HG02759 (cell line): Measurements from ENCODE around the gene GFY.
"Not testable (repeated sequence)": the region's sequence is repeated elsewhere in the genome, so short reads cannot be mapped to it uniquely, and the experiment has no call there.

Experiments
- ATAC-seq: cut with Tn5 transposase; IDR thresholded peaks from one replicate; pipeline ENCODE4 v1.9.1; 2021; ENCODE audit warnings: mild to moderate bottlenecking, moderate library complexity; ENCODE audit not compliant: unreplicated experiment

Gene GFY

GRCh38 chr19:49442771-49443365, 17.7 kb downstream of the GFY start:
- ATAC-seq, result peak; percentile 19

DNA sequence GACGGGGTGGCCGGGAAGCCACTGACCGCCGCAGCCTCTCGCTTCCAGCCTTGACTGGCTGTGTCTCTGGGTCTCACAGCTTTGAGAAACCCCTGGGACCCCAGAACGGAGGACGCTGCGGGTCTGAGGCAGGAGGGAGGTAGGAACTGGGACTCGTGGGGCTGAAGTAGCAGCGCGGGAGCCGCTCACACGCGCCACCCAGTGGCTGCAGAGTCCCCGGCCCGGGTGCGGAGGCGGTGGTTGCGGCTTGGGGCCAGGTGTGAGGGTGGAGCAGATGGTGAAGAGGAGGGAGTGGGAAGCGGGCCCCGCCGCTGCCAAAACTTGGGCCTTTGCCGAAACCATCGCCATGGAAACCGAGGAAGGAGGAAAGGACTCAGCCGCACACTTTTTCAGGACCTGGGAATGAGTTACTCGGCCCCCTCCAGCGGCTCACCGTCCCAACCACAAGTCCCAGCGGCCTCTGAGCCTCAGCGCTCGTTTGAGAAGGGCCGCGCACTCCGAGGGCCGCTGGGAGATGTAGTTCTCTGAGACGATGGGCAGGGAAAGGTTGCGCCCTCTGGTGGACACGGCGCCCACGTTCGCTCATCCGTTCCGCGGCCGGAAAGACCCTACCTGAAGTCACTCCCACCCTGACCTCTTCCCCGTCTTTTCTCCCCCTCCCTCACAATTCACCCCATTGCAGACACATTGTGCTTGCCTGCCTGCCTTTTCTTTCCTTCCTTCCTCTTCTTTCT, 18.3 kb downstream of the GFY start:
- peak; percentile 83 for ATAC-seq

DNA sequence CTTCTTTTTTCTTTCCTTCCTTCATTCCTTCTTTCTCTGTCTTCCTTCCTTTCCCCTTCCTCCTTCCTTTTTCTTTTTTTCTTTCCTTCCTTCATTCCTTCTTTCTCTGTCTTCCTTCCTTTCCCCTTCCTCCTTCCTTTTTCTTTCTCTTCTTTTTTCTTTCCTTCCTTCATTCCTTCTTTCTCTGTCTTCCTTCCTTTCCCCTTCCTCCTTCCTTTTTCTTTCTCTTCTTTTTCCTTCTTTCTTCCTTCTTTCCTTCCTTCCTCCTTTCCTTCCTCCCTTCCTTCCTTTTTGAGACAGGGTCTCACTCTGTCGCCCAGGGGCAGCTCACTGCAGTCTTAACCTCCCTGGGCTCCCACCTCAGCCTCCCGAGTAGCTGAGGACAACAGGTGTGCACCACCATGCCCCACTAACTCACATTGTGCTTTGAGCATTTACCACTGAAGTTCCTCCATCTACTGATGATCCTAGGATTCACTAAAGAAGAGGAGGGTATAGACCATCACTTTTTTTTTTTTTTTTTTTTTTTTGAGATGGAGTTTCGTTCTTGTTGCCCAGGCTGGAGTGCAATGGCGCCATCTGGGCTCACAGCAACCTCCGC, 19.0 kb downstream of the GFY start:
- ATAC-seq, result not testable (repeated sequence)

GRCh38 chr19:49445997-49446396, 20.8 kb downstream of the GFY start:
- no peak for ATAC-seq

DNA sequence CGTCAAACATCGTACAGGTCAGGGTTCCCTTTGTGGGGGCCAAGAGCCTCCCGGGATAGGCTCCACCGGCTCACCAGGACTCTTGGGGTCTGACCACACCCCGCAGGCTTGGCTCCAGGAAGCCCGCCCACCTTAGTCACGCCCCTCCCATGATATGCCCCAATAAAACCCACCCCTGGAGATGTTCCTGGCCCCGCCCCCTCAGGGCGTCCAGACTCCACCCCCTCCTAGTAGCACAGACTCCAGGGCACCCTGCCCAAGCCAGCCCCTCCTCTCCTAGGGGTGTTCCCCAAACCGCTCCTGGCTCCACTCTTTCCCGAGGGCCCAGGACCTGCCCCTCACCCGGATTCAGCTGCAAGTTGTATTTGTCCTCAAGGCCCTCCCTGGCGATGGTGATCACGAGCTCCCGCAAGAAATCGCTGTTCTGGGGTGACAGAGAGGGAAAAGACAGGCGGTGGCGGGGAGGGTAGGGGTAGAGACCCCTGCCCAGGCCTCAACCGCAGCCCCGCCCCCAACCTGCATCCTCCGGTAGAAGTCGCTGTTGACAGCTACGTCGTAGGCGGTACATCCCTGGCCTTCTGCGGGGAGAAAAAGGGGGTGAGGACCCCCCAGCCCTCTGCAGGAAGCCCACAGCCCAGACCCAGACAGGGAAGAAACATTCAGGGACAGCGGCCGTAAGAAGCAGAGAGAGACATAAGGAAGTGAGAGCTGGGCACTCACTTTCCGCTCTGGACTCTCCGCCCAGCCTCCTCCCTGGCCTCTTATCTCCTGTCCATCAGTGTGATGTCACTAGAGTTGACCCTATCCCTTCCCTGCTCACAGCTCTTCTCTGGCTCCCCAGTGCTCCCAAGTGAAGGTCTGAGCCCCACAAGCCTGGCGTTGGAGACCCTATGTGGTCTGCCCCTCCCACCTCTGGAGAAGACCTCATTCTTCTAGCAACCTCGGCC, 22.6 kb downstream of the GFY start:
- ATAC-seq, result no peak

- no peak for ATAC-seq
Observed at GRCh38 chr19:49448432-49448786, 23.2 kb downstream of the GFY start.

- no peak for ATAC-seq
Observed at GRCh38 chr19:49450405-49450804, 25.2 kb downstream of the GFY start.

DNA sequence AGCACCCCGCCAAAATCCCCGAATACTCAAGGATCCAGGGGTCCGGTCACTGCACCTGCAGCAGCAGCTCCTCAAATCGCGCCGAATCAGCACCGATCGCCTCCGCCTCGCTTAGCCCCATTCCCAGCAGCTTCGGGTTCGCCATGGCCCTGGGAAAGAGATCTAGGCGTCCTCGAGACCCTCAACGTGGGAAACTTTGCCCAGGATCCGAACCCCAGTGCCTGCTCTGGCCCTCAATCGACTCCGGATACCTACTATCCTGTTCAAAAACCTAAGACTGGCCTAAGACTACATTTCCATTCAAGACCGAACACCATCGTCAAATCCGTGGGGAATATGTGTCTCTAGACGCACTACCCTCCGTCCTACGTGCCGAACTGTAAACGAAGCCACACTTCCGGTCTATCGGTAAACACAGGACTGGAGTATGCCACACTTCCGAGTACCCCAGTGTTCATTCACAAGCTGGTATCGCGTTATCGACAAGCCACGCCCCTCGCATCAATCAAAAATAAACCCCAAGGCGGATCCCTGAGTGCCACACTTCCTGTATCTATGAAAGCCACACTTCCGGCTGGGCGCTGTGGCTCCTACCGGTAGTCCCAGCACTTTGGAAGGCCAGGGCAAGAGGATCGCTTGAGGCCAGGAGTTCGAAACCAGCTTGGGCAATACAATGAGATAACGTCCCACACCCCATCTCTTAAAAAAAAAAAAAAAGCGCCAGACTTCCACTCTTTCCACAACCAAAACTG, 26.4 kb downstream of the GFY start, which contains the start of gene PIH1D1:
PIH1D1 (minus strand) TSS at position 385 of the 752 bp plus-strand sequence; CDS start at position 145, 240 bp downstream.
- peak; percentile 59 for ATAC-seq

- ATAC-seq, result peak; percentile 75
Observed at GRCh38 chr19:49453013-49453756, 28.0 kb downstream of the GFY start, which contains the start of gene ALDH16A1. Gene ALDH16A1, plus strand, starts transcription at chr19:49453225. Its CDS starts 107 bp downstream, at chr19:49453332.

DNA sequence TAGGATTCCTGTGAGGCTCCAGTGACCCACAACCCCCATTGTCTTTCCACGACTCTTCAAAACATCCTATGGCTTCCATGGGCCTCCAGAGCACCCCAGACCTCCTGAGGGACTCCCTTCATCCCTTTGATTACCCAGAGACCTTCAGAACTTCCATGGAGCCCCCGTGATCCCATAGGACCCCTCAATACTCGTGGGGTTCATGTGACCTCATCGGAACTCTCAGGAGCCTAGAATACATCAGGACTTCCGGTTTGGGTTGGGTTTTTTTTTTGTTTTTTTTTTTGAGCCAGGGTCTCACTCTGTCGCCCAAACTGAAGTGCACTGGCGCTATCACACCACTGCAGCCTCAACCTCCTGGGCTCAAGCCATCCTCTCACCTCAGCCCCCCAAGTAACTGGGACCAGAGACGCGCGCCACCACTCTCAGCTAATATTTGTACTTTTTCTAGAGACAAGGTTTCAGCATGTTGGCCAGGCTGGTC, 28.6 kb downstream of the GFY start:
- no peak for ATAC-seq

- ATAC-seq, result no peak
Observed at GRCh38 chr19:49455773-49456172, 30.6 kb downstream of the GFY start.

GRCh38 chr19:49456326-49456725, 31.1 kb downstream of the GFY start:
- ATAC-seq, result no peak

- ATAC-seq, result no peak
Observed at GRCh38 chr19:49458567-49458903, 33.3 kb downstream of the GFY start.

DNA sequence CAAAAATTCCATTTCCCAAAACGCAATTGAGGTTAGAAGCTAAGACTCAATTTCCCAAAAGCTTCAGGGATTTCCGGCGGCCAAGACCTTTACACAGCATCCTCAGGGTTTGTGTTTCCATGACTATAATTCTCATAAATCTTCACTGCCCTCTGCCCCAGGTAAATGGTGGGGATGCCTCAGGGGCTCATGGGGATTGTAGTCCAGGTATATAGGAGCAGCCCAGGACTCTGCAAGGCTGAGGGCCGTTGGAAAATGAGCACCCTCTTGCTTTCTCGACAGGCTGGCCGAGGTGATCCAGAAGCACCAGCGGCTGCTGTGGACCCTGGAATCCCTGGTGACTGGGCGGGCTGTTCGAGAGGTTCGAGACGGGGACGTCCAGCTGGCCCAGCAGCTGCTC, 34.2 kb downstream of the GFY start:
- ATAC-seq, result no peak

DNA sequence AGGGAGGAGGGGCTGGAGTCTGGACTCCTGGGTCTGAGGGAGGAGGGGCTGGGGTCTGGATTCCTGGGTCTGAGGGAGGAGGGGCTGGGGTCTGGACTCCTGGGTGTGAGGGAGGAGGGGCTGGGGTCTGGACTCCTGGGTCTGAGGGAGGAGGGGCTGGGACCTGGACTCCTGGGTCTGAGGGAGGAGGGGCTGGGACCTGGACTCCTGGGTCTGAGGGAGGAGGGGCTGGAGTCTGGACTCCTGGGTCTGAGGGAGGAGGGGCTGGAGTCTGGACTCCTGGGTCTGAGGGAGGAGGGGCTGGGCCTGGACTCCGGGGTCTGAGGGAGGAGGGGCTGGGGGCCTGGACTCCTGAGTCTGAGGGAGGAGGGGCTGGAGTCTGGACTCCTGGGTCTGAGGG, 35.9 kb downstream of the GFY start:
- not testable (repeated sequence) for ATAC-seq

GRCh38 chr19:49461656-49462055, 36.5 kb downstream of the GFY start:
- ATAC-seq, result no peak

- no peak for ATAC-seq
Observed at GRCh38 chr19:49462492-49462891, 37.3 kb downstream of the GFY start.

DNA sequence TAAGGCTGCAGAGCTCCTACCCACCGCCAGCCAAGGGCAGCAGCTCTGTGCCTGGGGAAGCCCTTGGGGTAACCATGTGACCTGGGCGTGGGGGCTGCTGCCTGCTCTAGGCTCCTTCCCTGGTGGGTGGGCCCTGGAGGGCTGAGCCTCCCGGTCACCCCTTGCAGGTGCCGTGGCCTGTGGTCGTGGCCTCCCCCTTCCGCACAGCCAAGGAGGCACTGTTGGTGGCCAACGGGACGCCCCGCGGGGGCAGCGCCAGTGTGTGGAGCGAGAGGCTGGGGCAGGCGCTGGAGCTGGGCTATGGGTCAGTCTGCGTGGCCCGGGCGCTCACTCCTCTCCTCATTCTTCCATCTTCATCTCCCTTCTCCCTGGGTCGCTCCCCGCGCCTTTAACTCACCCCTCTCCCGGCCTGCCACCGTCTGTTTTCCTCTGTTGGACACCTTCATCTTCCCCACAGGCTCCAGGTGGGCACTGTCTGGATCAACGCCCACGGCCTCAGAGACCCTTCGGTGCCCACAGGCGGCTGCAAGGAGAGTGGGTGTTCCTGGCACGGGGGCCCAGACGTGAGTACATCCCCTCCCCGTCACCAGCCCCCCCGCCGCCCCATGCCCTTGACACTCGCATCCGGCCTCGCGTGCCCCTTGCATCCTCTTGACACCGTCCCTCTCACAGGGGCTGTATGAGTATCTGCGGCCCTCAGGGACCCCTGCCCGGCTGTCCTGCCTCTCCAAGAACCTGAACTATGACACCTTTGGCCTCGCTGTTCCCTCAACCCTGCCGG, 39.0 kb downstream of the GFY start:
- ATAC-seq, result no peak

DNA sequence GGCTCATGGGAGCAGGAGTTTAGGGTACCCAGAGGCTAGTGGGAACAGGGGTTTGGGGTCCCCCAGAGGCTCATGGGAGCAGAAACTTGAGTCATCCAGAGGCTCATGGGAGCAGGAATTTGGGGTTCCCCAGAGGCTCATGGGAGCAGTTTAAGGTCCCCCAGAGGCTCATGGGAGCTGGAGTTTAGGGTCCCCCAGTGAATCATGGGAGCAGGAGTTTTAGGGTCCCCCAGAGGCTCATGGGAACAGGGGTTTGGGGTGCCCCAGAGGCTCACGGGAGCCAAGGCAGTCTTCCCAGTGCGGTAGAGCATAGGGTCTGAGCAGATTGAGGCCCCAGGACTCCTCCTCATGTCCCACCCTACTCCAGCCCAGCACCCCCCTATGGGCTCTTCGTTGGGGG, 40.2 kb downstream of the GFY start:
- no peak for ATAC-seq
